Breast epithelium (tissue), 4 donors: ENCODE results near the gene RICTOR. TPM values are rescaled to one million over a fixed set of nuclear protein-coding genes. Genes with fewer than 3 reads are reported as not detected.
A peak's percentile ranks its signal among the peaks of the same experiment; 100 is the strongest.

ENCODE experiments used
- DNase-seq, 2 donors: peaks; one replicate each; pipeline ENCODE4 v3.0.0-alpha.2; 2019; ENCODE audit warnings: low spot score in 2 of 2
- H3K27ac ChIP-seq, 2 donors: fragments of 200-600 bp; sonication (generic) in 1 of 2; one replicate each; pipeline ENCODE4 v1.5.1; 2016 to 2019; ENCODE audit warnings: mild to moderate bottlenecking in 1 of 2
- H3K27me3 ChIP-seq, 2 donors: fragments of 200-600 bp; sonication (generic) in 1 of 2; one replicate each; pipeline versions ENCODE4 v1.5.1 to v1.6.0; 2017 to 2019; ENCODE audit warnings: control low read depth in 1 of 2, mild to moderate bottlenecking in 1 of 2
- H3K36me3 ChIP-seq: fragments of 200-600 bp; one replicate; pipeline ENCODE4 v1.5.1; 2019
- H3K4me1 ChIP-seq, 2 donors: fragments of 200-600 bp; sonication (generic); one replicate each; pipeline ENCODE4 v1.5.1; 2016 to 2019; ENCODE audit warnings: control low read depth in 1 of 2
- H3K4me3 ChIP-seq, 3 donors: fragments of 200-600 bp; sonication (generic); 1 replicate in 2 of 3; 2 replicates in 1 of 3; pipeline ENCODE4 v1.5.1; 2016 to 2019; ENCODE audit warnings: mild to moderate bottlenecking in 3 of 3, moderate library complexity in 2 of 3
- H3K9me3 ChIP-seq, 2 donors: fragments of 200-600 bp; sonication (generic) in 1 of 2; one replicate each; pipeline ENCODE4 v1.5.1; 2016 to 2019; ENCODE audit warnings: control low read depth in 1 of 2
- CTCF ChIP-seq, 3 donors: fragments of 450-650 bp; IDR thresholded peaks; one replicate each; pipeline ENCODE4 v1.5.1; 2016 to 2017; ENCODE audit warnings: antibody characterized with exemption in 3 of 3, mild to moderate bottlenecking in 3 of 3, moderate library complexity in 3 of 3
- POLR2A ChIP-seq: fragments of 450-650 bp; IDR thresholded peaks from one replicate; pipeline ENCODE4 v1.6.1; 2016; ENCODE audit warnings: antibody characterized with exemption, mild to moderate bottlenecking, moderate library complexity
- POLR2AphosphoS5 ChIP-seq, 3 donors: sonication (generic); formaldehyde crosslinking; IDR thresholded peaks; one replicate each; pipeline ENCODE4 v1.6.1; 2017; ENCODE audit warnings: antibody characterized with exemption in 3 of 3
- intact Hi-C: fragments of 100-400 bp; cut with DNase I; formaldehyde crosslinking; loops from one replicate; pipeline ENCODE4 v1.15.1; 2023; ENCODE audit warnings: low total_unique reads
- total RNA-seq, 3 donors: library from RNA; depleted of rRNA; stranded (reverse); fragments of >200 nt; gene quantifications; one replicate each; pipeline ENCODE4 v1.1.0, GENCODE V29; 2016

The RICTOR gene
- total RNA-seq, 3 donors from 2014 or later: 39.0 to 79.2 (median 58.7) TPM

GRCh38 chr5:39009981-39010380 is 64.2 kb downstream of the RICTOR start:
- Histone ChIP-seq H3K27me3 (no peaks in the 10 kb centered on the region), H3K27ac (no peak overlapping the region), H3K36me3 (no peaks in the 10 kb centered on the region), H3K4me1 (no peaks in the 10 kb centered on the region), H3K4me3 (no peak overlapping the region), H3K9me3 (peaks cover 0 to 15% of the 10 kb centered on the region in 2 donors)
- no peak for TF ChIP-seq CTCF (IDR thresholded peaks at IDR 0.05)
- TF ChIP-seq POLR2A: no peak
- no peak for TF ChIP-seq POLR2AphosphoS5 (IDR thresholded peaks at IDR 0.05)
- no peak for DNase-seq
- intact Hi-C loops: loop anchor here (10.0 kb wide), 1 partner anchor 65 kb away; the partner anchor contains the start of gene RICTOR

GRCh38 chr5:39009280-39009679 is 64.9 kb downstream of the RICTOR start:
- TF ChIP-seq CTCF (IDR thresholded peaks at IDR 0.05) (no peak), POLR2AphosphoS5 (IDR thresholded peaks at IDR 0.05) (no peak), POLR2A (no peak)
- no peak overlapping the region for H3K27ac ChIP-seq
- no peaks in the 10 kb centered on the region for H3K27me3 ChIP-seq
- DNase-seq: no peak
- H3K9me3 ChIP-seq: peaks cover 0 to 15% of the 10 kb centered on the region in 2 donors
- no peak overlapping the region for H3K4me3 ChIP-seq
- intact Hi-C loops: loop anchor here (10.0 kb wide), 1 partner anchor 66 kb away; the partner anchor contains the start of gene RICTOR
- H3K4me1 ChIP-seq: no peaks in the 10 kb centered on the region
- H3K36me3 ChIP-seq: no peaks in the 10 kb centered on the region

GRCh38 chr5:39006650-39007049 is 67.5 kb downstream of the RICTOR start:
- intact Hi-C loops: loop anchor here (10.0 kb wide), 1 partner anchor 68 kb away; the partner anchor contains the start of gene RICTOR

GRCh38 chr5:39005566-39006232 is 68.5 kb downstream of the RICTOR start:
- H3K4me3 ChIP-seq: no peak overlapping the region
- no peaks in the 10 kb centered on the region for H3K27me3 ChIP-seq
- no peaks in the 10 kb centered on the region for H3K9me3 ChIP-seq
- H3K36me3 ChIP-seq: no peaks in the 10 kb centered on the region
- no peaks in the 10 kb centered on the region for H3K4me1 ChIP-seq
- no peak overlapping the region for H3K27ac ChIP-seq
- no peak for DNase-seq
- intact Hi-C loops: loop anchor here (10.0 kb wide), 1 partner anchor 69 kb away; the partner anchor contains the start of gene RICTOR
- TF ChIP-seq CTCF (IDR thresholded peaks at IDR 0.05) (peak in 1 of 3 donors; percentile 8), POLR2AphosphoS5 (IDR thresholded peaks at IDR 0.05) (no peak), POLR2A (no peak)

More at GRCh38 chr5:39006650-39007049, 67.5 kb downstream of the RICTOR start:
- H3K4me3 ChIP-seq: no peak overlapping the region
- H3K9me3 ChIP-seq: peaks cover 0 to 6% of the 10 kb centered on the region in 2 donors
- TF ChIP-seq POLR2AphosphoS5 (IDR thresholded peaks at IDR 0.05): no peak
- TF ChIP-seq CTCF (IDR thresholded peaks at IDR 0.05): no peak
- TF ChIP-seq POLR2A: no peak
- H3K27ac ChIP-seq: no peak overlapping the region
- H3K27me3 ChIP-seq: no peaks in the 10 kb centered on the region
- no peak for DNase-seq
- no peaks in the 10 kb centered on the region for H3K36me3 ChIP-seq
- no peaks in the 10 kb centered on the region for H3K4me1 ChIP-seq

GRCh38 chr5:39001683-39002082 is 72.5 kb downstream of the RICTOR start:
- Histone ChIP-seq H3K4me3 (no peak overlapping the region), H3K27ac (no peak overlapping the region), H3K4me1 (no peaks in the 10 kb centered on the region), H3K36me3 (no peaks in the 10 kb centered on the region), H3K9me3 (no peaks in the 10 kb centered on the region), H3K27me3 (no peaks in the 10 kb centered on the region)
- TF ChIP-seq POLR2AphosphoS5 (IDR thresholded peaks at IDR 0.05) (no peak), POLR2A (no peak), CTCF (IDR thresholded peaks at IDR 0.05) (no peak)
- DNase-seq: no peak
- intact Hi-C loops: loop anchor here (10.0 kb wide), 1 partner anchor 73 kb away; the partner anchor contains the start of gene RICTOR
